ENCODE results near the gene STAG1. TPM values are rescaled to one million over a fixed set of nuclear protein-coding genes. Genes with fewer than 3 reads are reported as not detected.
A peak's percentile ranks its signal among the peaks of the same experiment; 100 is the strongest.
"Not testable (repeated sequence)": the region's sequence is repeated elsewhere in the genome, so short reads cannot be mapped to it uniquely, and the experiment has no call there.

The STAG1 gene
- total RNA-seq, 2 donors from 2014 or later: 46.9 to 48.5 TPM

GRCh38 chr3:136617969-136618525 lies 134.1 kb downstream of the STAG1 start:
- not testable (repeated sequence) for H3K4me3 Mint-ChIP-seq; H3K36me3 Mint-ChIP-seq (ENCODE audit: low read depth); H3K9me3 ChIP-seq (ENCODE audit: control insufficient read depth, low read length, poor library complexity, severe bottlenecking); H3K27me3 Mint-ChIP-seq; ATAC-seq; DNase-seq
- H3K4me1 Mint-ChIP-seq: peaks cover 18% of the 10 kb centered on the region
- H3K27ac Mint-ChIP-seq: peak overlapping the region; percentile 62

DNA sequence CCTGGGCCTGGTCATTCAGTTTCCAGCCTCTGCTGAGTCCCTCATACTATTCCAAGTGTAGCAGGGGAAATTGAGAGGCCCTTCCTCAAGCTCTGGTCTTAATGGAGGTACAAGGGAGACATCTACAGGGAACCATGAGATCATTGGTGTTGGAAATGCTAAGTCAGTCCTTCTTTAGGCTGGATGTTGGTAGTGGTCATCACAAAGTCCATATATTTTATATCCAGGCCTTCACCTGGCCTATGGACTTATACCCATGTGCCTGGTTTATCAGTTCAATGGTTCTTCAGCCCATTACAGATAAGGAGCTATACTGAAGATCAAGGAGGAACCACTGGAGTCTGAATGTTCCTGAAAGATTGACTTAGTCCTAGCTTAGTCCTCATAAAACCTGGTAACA lies 135.0 kb downstream of the STAG1 start:
- H3K4me1 Mint-ChIP-seq: peaks cover 14% of the 10 kb centered on the region
- peaks cover 6% of the 10 kb centered on the region for H3K36me3 Mint-ChIP-seq (ENCODE audit: low read depth)

DNA sequence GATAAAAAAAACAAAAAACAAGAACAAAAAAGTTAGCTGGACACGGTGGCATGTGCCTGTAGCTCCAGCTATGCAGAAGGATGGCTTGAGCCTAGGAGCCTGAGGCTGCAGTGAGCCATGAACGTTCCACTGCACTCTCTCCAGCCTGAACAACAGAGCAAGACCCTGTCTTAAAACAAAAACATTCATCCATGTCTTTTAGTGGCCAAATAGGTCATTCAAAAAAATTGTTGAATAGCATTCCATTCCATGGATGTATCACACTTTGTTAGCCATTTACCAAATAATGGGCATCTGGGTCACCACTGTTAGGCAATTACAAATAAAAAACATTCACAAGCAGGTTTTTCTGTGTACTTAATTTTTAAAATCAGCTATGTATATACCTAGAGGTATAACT lies 139.7 kb downstream of the STAG1 start:
- no peaks in the 10 kb centered on the region for H3K27me3 Mint-ChIP-seq
- no peak overlapping the region for H3K27ac Mint-ChIP-seq
- H3K4me1 Mint-ChIP-seq: peaks cover 5% of the 10 kb centered on the region
- peaks cover 2% of the 10 kb centered on the region for H3K36me3 Mint-ChIP-seq (ENCODE audit: low read depth)
- ATAC-seq: no peak
- DNase-seq: no peak
- H3K9me3 ChIP-seq (ENCODE audit: control insufficient read depth, low read length, poor library complexity, severe bottlenecking): no peaks in the 10 kb centered on the region
- H3K4me3 Mint-ChIP-seq: no peak overlapping the region

More for the DNA sequence above, 135.0 kb downstream of the STAG1 start:
- Mint-ChIP-seq H3K27me3 (no peaks in the 10 kb centered on the region), H3K4me3 (no peak overlapping the region), H3K27ac (no peak overlapping the region)
- no peak for ATAC-seq
- no peak for DNase-seq
- H3K9me3 ChIP-seq (ENCODE audit: control insufficient read depth, low read length, poor library complexity, severe bottlenecking): no peaks in the 10 kb centered on the region

DNA sequence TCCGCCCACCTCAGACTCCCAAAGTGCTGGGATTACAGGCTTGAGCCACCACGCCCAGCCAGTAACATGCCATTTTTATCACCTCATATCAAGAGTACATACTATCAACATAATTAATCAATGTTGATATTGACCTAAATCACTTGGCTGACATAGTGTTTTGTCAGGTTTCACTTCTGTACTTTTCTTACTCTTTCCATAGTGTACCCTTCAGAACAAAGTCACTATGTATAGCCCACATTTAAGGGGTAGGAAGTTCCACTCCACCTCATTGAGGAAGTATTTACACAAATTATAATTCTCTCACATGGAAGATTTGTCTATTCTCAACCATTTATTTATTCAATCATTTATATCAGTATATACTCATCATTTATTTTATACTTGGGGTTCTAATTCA lies 145.2 kb downstream of the STAG1 start:
- H3K27me3 Mint-ChIP-seq: no peaks in the 10 kb centered on the region
- DNase-seq: no peak
- no peak overlapping the region for H3K27ac Mint-ChIP-seq
- no peak overlapping the region for H3K4me3 Mint-ChIP-seq
- no peaks in the 10 kb centered on the region for H3K9me3 ChIP-seq (ENCODE audit: control insufficient read depth, low read length, poor library complexity, severe bottlenecking)
- ATAC-seq: no peak
- H3K4me1 Mint-ChIP-seq: peaks cover 6% of the 10 kb centered on the region
- peaks cover 9% of the 10 kb centered on the region for H3K36me3 Mint-ChIP-seq (ENCODE audit: low read depth)

GRCh38 chr3:136606216-136606615 lies 146.0 kb downstream of the STAG1 start:
- H3K4me1 Mint-ChIP-seq; H3K4me3 Mint-ChIP-seq; H3K27me3 Mint-ChIP-seq; ATAC-seq; H3K36me3 Mint-ChIP-seq (ENCODE audit: low read depth); H3K9me3 ChIP-seq (ENCODE audit: control insufficient read depth, low read length, poor library complexity, severe bottlenecking); DNase-seq: not testable (repeated sequence)
- peak overlapping the region; percentile 84 for H3K27ac Mint-ChIP-seq

DNA sequence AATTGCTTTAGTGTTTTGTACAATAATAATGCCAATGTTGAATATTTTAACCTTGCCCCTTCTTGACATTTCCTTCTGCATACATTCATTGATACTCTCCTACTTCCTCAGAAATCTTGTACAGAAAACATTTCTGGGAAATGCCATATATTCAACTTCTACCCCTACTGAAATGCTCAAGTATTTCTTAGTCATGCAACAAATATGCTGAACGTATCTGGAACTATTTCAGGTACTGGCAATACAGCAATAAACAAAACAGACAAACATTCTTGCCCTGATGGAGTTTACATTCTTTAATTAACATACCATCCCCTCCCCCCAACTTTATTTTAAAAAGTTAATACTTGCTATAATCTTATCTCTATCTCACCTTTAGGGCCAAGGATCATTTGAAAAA lies 147.2 kb downstream of the STAG1 start:
- DNase-seq (no peak), ATAC-seq (no peak)
- Mint-ChIP-seq H3K27me3 (no peaks in the 10 kb centered on the region), H3K36me3 (ENCODE audit: low read depth) (peaks cover 10% of the 10 kb centered on the region), H3K27ac (peak overlapping the region; percentile 84), H3K4me3 (no peak overlapping the region), H3K4me1 (peaks cover 6% of the 10 kb centered on the region)
- H3K9me3 ChIP-seq (ENCODE audit: control insufficient read depth, low read length, poor library complexity, severe bottlenecking): no peaks in the 10 kb centered on the region

- DNase-seq: no peak
- Mint-ChIP-seq H3K27me3 (no peaks in the 10 kb centered on the region), H3K4me1 (peaks cover 16% of the 10 kb centered on the region), H3K4me3 (no peak overlapping the region), H3K27ac (no peak overlapping the region), H3K36me3 (ENCODE audit: low read depth) (peaks cover 14% of the 10 kb centered on the region)
- no peaks in the 10 kb centered on the region for H3K9me3 ChIP-seq (ENCODE audit: control insufficient read depth, low read length, poor library complexity, severe bottlenecking)
- no peak for ATAC-seq
Measured at GRCh38 chr3:136602818-136603217, 149.4 kb downstream of the STAG1 start.

DNA sequence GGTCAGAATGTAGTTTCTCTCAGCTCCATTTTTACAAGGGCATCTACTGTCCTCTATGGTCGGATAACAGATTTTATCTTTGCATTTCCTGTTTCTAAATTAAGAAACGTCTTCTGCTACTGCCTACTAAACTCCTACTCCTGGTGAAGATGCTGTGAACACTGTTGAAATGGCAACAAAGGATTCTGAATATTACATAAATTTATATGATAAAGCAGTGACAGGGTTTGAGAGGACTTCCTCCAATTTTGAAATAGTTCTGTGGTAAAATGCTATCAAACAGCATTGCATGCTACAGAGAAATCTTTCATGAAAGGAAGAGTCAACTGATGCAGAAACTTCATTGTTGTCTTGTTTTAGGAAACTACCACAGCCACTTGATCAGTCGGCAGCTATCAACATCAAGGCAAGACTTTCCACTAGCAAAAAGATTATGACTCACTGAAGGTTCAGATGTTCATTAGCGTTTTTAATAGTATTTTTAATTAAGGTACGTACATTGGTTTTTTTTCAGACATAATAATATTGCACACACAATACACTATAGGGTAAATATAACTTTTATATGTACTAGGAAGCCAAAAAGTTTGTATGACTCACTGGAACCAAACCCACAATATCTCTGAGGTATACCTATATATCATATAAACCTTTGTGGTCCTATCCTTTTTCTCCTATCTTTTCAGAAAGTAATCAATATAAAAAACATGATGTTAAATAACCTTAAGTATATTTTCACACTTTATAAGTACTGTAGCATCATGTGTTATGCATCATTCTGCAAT lies 156.1 kb downstream of the STAG1 start:
- no peaks in the 10 kb centered on the region for H3K9me3 ChIP-seq (ENCODE audit: control insufficient read depth, low read length, poor library complexity, severe bottlenecking)
- ATAC-seq (peak; percentile 35), DNase-seq (no peak)
- Mint-ChIP-seq H3K4me1 (peaks cover 32% of the 10 kb centered on the region), H3K27me3 (no peaks in the 10 kb centered on the region), H3K27ac (peak overlapping the region; percentile 61), H3K4me3 (no peak overlapping the region), H3K36me3 (ENCODE audit: low read depth) (peaks cover 5% of the 10 kb centered on the region)

- Mint-ChIP-seq H3K4me3 (no peak overlapping the region), H3K27ac (no peak overlapping the region), H3K36me3 (ENCODE audit: low read depth) (peaks cover 7% of the 10 kb centered on the region), H3K4me1 (peaks cover 7% of the 10 kb centered on the region), H3K27me3 (no peaks in the 10 kb centered on the region)
- H3K9me3 ChIP-seq (ENCODE audit: control insufficient read depth, low read length, poor library complexity, severe bottlenecking): no peaks in the 10 kb centered on the region
- DNase-seq: no peak
- ATAC-seq: no peak
Measured at GRCh38 chr3:136586580-136586979, 165.6 kb downstream of the STAG1 start.

DNA sequence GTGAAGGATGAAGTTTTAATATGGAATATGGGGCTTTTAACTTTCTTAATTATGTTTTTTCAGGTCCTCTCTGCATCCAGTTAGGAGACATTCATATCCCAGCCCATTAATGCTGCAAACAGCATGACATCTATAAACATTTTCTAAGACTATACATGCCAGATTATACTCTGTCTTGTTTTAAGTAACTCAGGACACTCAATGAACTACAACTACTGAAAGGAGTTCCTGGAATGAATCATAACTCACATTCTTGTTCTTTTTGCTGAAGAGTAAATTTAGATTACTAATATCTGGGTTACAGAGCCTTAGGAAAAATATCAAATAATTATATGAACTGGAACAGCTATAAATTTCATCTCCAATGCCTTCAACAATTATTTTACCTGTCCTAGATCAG lies 167.4 kb downstream of the STAG1 start:
- Mint-ChIP-seq H3K36me3 (ENCODE audit: low read depth) (peaks cover 7% of the 10 kb centered on the region), H3K27ac (peak overlapping the region; percentile 14), H3K4me3 (no peak overlapping the region), H3K27me3 (no peaks in the 10 kb centered on the region), H3K4me1 (peaks cover 7% of the 10 kb centered on the region)
- no peaks in the 10 kb centered on the region for H3K9me3 ChIP-seq (ENCODE audit: control insufficient read depth, low read length, poor library complexity, severe bottlenecking)
- ATAC-seq (no peak), DNase-seq (no peak)

- H3K9me3 ChIP-seq (ENCODE audit: control insufficient read depth, low read length, poor library complexity, severe bottlenecking): no peaks in the 10 kb centered on the region
- Mint-ChIP-seq H3K4me3 (peak overlapping the region; percentile 22), H3K4me1 (peaks cover 9% of the 10 kb centered on the region), H3K27ac (peak overlapping the region; percentile 24), H3K36me3 (ENCODE audit: low read depth) (peaks cover 7% of the 10 kb centered on the region), H3K27me3 (no peaks in the 10 kb centered on the region)
- ATAC-seq (no peak), DNase-seq (no peak)
Measured at GRCh38 chr3:136583823-136584222, 168.4 kb downstream of the STAG1 start.

GRCh38 chr3:136577791-136578190 lies 174.4 kb downstream of the STAG1 start:
- H3K4me3 Mint-ChIP-seq: no peak overlapping the region
- H3K36me3 Mint-ChIP-seq (ENCODE audit: low read depth): peaks cover 2% of the 10 kb centered on the region
- no peaks in the 10 kb centered on the region for H3K9me3 ChIP-seq (ENCODE audit: control insufficient read depth, low read length, poor library complexity, severe bottlenecking)
- H3K27me3 Mint-ChIP-seq: no peaks in the 10 kb centered on the region
- ATAC-seq: no peak
- no peak for DNase-seq
- H3K4me1 Mint-ChIP-seq: peaks cover 2% of the 10 kb centered on the region
- peak overlapping the region; percentile 37 for H3K27ac Mint-ChIP-seq

GRCh38 chr3:136576279-136577009 lies 175.7 kb downstream of the STAG1 start:
- Mint-ChIP-seq H3K4me1 (peaks cover 2% of the 10 kb centered on the region), H3K27ac (no peak overlapping the region), H3K27me3 (no peaks in the 10 kb centered on the region), H3K36me3 (ENCODE audit: low read depth) (peaks cover 2% of the 10 kb centered on the region), H3K4me3 (no peak overlapping the region)
- no peak for ATAC-seq
- DNase-seq: no peak
- no peaks in the 10 kb centered on the region for H3K9me3 ChIP-seq (ENCODE audit: control insufficient read depth, low read length, poor library complexity, severe bottlenecking)
